ENCODE data around the gene CEPT1.

CEPT1 gene

DNA sequence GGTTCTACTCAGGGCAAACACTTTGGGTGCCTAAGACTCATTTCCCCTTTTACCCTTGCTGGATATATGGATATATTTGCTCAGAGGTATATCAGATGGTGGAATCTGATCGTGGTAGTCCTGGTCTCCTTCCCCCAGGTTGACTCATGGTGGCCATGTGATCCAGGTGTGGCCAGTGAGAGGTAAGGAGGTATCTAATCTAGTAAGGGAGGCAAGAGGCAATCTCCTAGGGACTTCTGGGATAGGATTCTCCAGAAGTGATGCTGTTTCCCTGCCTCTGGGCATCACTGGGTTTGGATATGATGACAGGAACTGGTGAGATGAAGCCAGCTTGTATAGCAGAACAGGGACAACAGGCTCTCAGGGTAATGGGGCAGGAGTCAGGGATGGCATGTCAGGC, 68.9 kb downstream of the CEPT1 start:
- CTCF ChIA-PET, result interaction anchor here (1.0 to 2.1 kb wide), 2 partner anchors 12 to 14 kb away, joined by 5 to 6 read pairs; no protein-coding TSS in a partner anchor
- no peak for DNase-seq (ENCODE audit: low read depth, low spot score)
- no peak overlapping the region for H3K4me3 ChIP-seq (ENCODE audit: low read depth, low read length)
- POLR2A ChIA-PET, result no interaction called here
- TF ChIP-seq, protein P1, sequence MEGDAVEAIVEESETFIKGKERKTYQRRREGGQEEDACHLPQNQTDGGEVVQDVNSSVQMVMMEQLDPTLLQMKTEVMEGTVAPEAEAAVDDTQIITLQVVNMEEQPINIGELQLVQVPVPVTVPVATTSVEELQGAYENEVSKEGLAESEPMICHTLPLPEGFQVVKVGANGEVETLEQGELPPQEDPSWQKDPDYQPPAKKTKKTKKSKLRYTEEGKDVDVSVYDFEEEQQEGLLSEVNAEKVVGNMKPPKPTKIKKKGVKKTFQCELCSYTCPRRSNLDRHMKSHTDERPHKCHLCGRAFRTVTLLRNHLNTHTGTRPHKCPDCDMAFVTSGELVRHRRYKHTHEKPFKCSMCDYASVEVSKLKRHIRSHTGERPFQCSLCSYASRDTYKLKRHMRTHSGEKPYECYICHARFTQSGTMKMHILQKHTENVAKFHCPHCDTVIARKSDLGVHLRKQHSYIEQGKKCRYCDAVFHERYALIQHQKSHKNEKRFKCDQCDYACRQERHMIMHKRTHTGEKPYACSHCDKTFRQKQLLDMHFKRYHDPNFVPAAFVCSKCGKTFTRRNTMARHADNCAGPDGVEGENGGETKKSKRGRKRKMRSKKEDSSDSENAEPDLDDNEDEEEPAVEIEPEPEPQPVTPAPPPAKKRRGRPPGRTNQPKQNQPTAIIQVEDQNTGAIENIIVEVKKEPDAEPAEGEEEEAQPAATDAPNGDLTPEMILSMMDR (IDR thresholded peaks at IDR 0.05; ENCODE audit: insufficient read depth, low read length, missing control alignments), result no peak

GRCh38 chr1:111209622-111210021, 69.6 kb downstream of the CEPT1 start:
- H3K4me3 ChIP-seq (ENCODE audit: low read depth, low read length), result no peak overlapping the region
- CTCF ChIA-PET, result interaction anchor here (1.0 to 2.1 kb wide), 2 partner anchors 12 to 13 kb away, joined by 5 to 6 read pairs; no protein-coding TSS in a partner anchor
- POLR2A ChIA-PET, result no interaction called here

DNA sequence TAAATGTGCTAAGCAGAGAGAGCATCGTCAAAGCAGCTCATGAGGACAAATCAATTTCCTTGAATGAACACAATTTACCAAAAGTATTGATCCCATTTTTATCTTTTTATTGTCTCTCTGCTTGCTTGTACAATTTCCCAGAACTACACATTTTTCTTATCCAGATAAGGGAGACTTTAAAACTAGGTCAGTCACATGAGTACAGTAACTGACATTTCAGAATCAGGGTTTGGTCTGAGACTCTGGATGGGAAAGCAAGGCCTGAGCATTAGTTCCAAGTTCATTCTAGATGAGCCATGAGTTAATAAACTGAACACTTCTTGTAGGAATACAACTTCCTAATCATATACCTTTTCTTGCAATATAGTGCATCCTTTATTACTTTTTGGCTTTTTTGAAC, 71.9 kb downstream of the CEPT1 start:
- TF ChIP-seq, protein P1 (IDR thresholded peaks at IDR 0.05; ENCODE audit: insufficient read depth, low read length, missing control alignments), result no peak
- CTCF ChIA-PET, result interaction anchor here (1.7 kb wide), 1 partner anchor 11 kb away, joined by 7 read pairs; no protein-coding TSS in a partner anchor
- H3K4me3 ChIP-seq (ENCODE audit: low read depth, low read length), result no peak overlapping the region
- DNase-seq (ENCODE audit: low read depth, low spot score), result no peak
- POLR2A ChIA-PET, result no interaction called here

More at GRCh38 chr1:111209622-111210021, 69.6 kb downstream of the CEPT1 start:
- TF ChIP-seq, protein P1 (IDR thresholded peaks at IDR 0.05; ENCODE audit: insufficient read depth, low read length, missing control alignments), result no peak
- DNase-seq (ENCODE audit: low read depth, low spot score), result no peak

- POLR2A ChIA-PET, result no interaction called here
- no peak for DNase-seq (ENCODE audit: low read depth, low spot score)
- H3K4me3 ChIP-seq (ENCODE audit: low read depth, low read length), result no peak overlapping the region
- TF ChIP-seq, protein P1 (IDR thresholded peaks at IDR 0.05; ENCODE audit: insufficient read depth, low read length, missing control alignments), result no peak
- CTCF ChIA-PET, result interaction anchor here (1.7 kb wide), 1 partner anchor 10 kb away, joined by 7 read pairs; no protein-coding TSS in a partner anchor
Measured at GRCh38 chr1:111212634-111213335, 72.8 kb downstream of the CEPT1 start.

DNA sequence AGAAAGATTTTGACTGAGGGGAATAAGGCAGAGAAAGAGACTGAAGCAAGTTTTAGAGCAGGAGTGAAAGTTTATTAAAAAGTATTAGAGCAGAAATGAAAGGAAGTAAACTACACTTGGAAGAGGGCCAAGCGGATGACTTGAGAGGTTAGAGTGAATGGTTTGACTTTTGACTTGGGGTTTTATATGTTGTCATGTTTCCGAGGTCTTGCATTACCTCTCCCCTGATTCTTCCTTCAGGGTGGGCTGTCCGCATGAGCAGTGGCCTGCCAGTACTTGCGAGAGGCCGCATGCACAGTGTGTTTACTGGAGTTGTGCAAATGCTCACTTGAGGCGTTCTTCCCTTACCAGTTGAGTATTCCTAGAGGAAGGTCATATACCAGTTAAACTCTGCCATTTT, 73.4 kb downstream of the CEPT1 start:
- ChIA-PET POLR2A (no interaction called here), CTCF (interaction anchor here (2.1 to 2.3 kb wide), 2 partner anchors 10 to 121 kb away, joined by 9 to 17 read pairs; no protein-coding TSS in a partner anchor)
- no peak for DNase-seq (ENCODE audit: low read depth, low spot score)
- TF ChIP-seq, protein P1 (IDR thresholded peaks at IDR 0.05; ENCODE audit: insufficient read depth, low read length, missing control alignments), result no peak
- H3K4me3 ChIP-seq (ENCODE audit: low read depth, low read length), result no peak overlapping the region

- ChIA-PET CTCF (interaction anchor here (0.9 to 2.3 kb wide), 5 partner anchors 9 to 186 kb away, joined by 3 to 17 read pairs (median 5); no protein-coding TSS in a partner anchor), POLR2A (no interaction called here)
- TF ChIP-seq, protein P1 (IDR thresholded peaks at IDR 0.05; ENCODE audit: insufficient read depth, low read length, missing control alignments), result no peak
- no peak overlapping the region for H3K4me3 ChIP-seq (ENCODE audit: low read depth, low read length)
- no peak for DNase-seq (ENCODE audit: low read depth, low spot score)
Measured at GRCh38 chr1:111214074-111214801, 74.2 kb downstream of the CEPT1 start.
